ENCODE measurements around the gene NBPF14.
"Not testable (repeated sequence)": the region's sequence is repeated elsewhere in the genome, so short reads cannot be mapped to it uniquely, and the experiment has no call there.

GRCh38 chr1:148605266-148605665 lies 9.5 kb upstream of the NBPF14 start:
- TF ChIP-seq CTCF, POLR2AphosphoS5 (IDR thresholded peaks at IDR 0.05): not testable (repeated sequence)
